Trophoblast cell (in vitro differentiated cells and primary cell): ENCODE data around the gene SNAPC4.

Experiments used
- DNase-seq, 2 donors: peaks; one replicate each; pipeline ENCODE4 v3.0.0-alpha.2; 2016
- H2AFZ ChIP-seq: 2 replicates; pipeline ENCODE4 v1.6.1; 2013; ENCODE audit warnings: low read length, moderate library complexity, mild to moderate bottlenecking; ENCODE audit not compliant: insufficient read depth, poor library complexity
- H2AK5ac ChIP-seq: 2 replicates; pipeline ENCODE4 v1.6.1; 2013; ENCODE audit warnings: mild to moderate bottlenecking, low read length
- H2BK120ac ChIP-seq: 2 replicates; pipeline ENCODE4 v1.6.1; 2013; ENCODE audit warnings: low read length, mild to moderate bottlenecking, moderate library complexity; ENCODE audit not compliant: insufficient read depth, poor library complexity
- H2BK12ac ChIP-seq: 2 replicates; pipeline ENCODE4 v1.6.1; 2013; ENCODE audit warnings: mild to moderate bottlenecking, low read length, moderate library complexity
- H2BK5ac ChIP-seq: 2 replicates; pipeline ENCODE4 v1.6.1; 2013; ENCODE audit warnings: low read length, low read depth, moderate library complexity, mild to moderate bottlenecking; ENCODE audit not compliant: poor library complexity
- H3K14ac ChIP-seq: 2 replicates; pipeline ENCODE4 v1.6.1; 2013; ENCODE audit warnings: mild to moderate bottlenecking, low read length
- H3K18ac ChIP-seq: 2 replicates; pipeline ENCODE4 v1.6.1; 2013; ENCODE audit warnings: mild to moderate bottlenecking, low read length
- H3K23ac ChIP-seq: 2 replicates; pipeline ENCODE4 v1.6.1; 2013; ENCODE audit warnings: low read length
- H3K27ac ChIP-seq: 2 replicates; pipeline ENCODE4 v1.5.1; 2013; ENCODE audit warnings: low read depth, mild to moderate bottlenecking, inconsistent platforms, low read length, moderate library complexity
- H3K27me3 ChIP-seq: 2 replicates; pipeline ENCODE4 v1.6.1; 2013; ENCODE audit warnings: inconsistent platforms, mild to moderate bottlenecking, low read length, moderate library complexity; ENCODE audit not compliant: insufficient read depth
- H3K36me3 ChIP-seq, 2 experiments: 1 replicate in 1 of 2; 2 replicates in 1 of 2; pipeline ENCODE4 v1.6.1; 2013; ENCODE audit warnings: low read length in 2 of 2, mild to moderate bottlenecking in 2 of 2, moderate library complexity in 1 of 2; ENCODE audit not compliant: insufficient read depth in 2 of 2, control insufficient read depth in 1 of 2
- H3K4ac ChIP-seq: 2 replicates; pipeline ENCODE4 v1.6.1; 2013; ENCODE audit warnings: low read depth, mild to moderate bottlenecking, low read length, moderate library complexity
- H3K4me1 ChIP-seq, 2 experiments: 1 replicate in 1 of 2; 2 replicates in 1 of 2; pipeline ENCODE4 v1.6.1; 2013; ENCODE audit warnings: low read length in 2 of 2, mild to moderate bottlenecking in 2 of 2, moderate library complexity in 1 of 2; ENCODE audit not compliant: insufficient read depth in 2 of 2, control insufficient read depth in 1 of 2
- H3K4me2 ChIP-seq: 2 replicates; pipeline ENCODE4 v1.6.1; 2013; ENCODE audit warnings: inconsistent platforms, mild to moderate bottlenecking, low read length, moderate library complexity
- H3K4me3 ChIP-seq: 2 replicates; pipeline ENCODE4 v1.5.1; 2013; ENCODE audit warnings: mild to moderate bottlenecking, low read depth, low read length, inconsistent platforms
- H3K79me1 ChIP-seq: one replicate; pipeline ENCODE4 v1.6.1; 2013; ENCODE audit warnings: low read length
- H3K79me2 ChIP-seq: 2 replicates; pipeline ENCODE4 v1.6.1; 2013; ENCODE audit warnings: low read length, mild to moderate bottlenecking; ENCODE audit not compliant: control insufficient read depth, insufficient read depth, poor library complexity
- H3K9ac ChIP-seq: 2 replicates; pipeline ENCODE4 v1.6.1; 2013; ENCODE audit warnings: mild to moderate bottlenecking, low read length
- H3K9me3 ChIP-seq: 2 replicates; pipeline ENCODE4 v1.6.1; 2013; ENCODE audit warnings: low read depth, mild to moderate bottlenecking, control low read depth, inconsistent platforms, low read length; ENCODE audit not compliant: insufficient read depth
- H4K12ac ChIP-seq: 2 replicates; pipeline ENCODE4 v1.6.1; 2013; ENCODE audit warnings: low read depth, mild to moderate bottlenecking, low read length, moderate library complexity
- H4K8ac ChIP-seq: 2 replicates; pipeline ENCODE4 v1.6.1; 2013; ENCODE audit warnings: low read depth, mild to moderate bottlenecking, low read length, moderate library complexity
- H4K91ac ChIP-seq: one replicate; pipeline ENCODE4 v1.6.1; 2013; ENCODE audit warnings: low read depth, mild to moderate bottlenecking, low read length, moderate library complexity
- WGBS: extraction: QIAGEN DNeasy Blood & Tissue Kit; methylation state at CpG from one replicate; pipeline ENCODE4 v1.1.7; 2013; ENCODE audit warnings: missing lambda C conversion rate; ENCODE audit not compliant: insufficient read length, insufficient coverage; ENCODE audit errors: extremely low coverage; 5-methylcytosine and 5-hydroxymethylcytosine counted together

SNAPC4 gene

DNA sequence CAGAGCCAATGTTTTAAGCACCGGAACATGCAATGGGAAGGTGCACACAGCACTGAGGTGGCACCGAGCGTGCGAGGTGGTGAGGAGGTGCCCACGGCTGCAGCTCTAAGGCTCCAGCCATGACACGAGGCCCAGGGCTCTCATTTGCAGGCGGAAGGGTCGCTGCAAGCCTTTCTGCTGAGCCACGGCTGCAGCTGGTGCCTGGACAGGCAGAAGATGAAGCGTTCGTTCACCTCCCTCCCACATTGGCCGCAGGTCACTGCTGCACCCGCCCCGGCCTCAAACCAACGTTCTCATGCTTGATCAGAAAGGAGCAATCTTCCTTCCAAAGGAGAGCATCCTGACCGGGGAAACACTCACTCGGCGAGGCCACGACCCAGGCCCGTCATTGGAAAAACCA lies 44.1 kb upstream of the SNAPC4 start:
- H3K79me1 ChIP-seq = peaks cover 5% of the 10 kb centered on the region
- H3K18ac ChIP-seq = no peak overlapping the region
- H2BK120ac ChIP-seq = no peak overlapping the region
- H3K4ac ChIP-seq = no peak overlapping the region
- H3K79me2 ChIP-seq = peaks cover 2% of the 10 kb centered on the region
- H4K12ac ChIP-seq = no peak overlapping the region
- no peaks in the 10 kb centered on the region for H3K27me3 ChIP-seq
- no peak overlapping the region for H3K27ac ChIP-seq
- H4K91ac ChIP-seq = no peak overlapping the region
- H3K9me3 ChIP-seq = no peaks in the 10 kb centered on the region
- no peak for DNase-seq
- H3K4me2 ChIP-seq = no peak overlapping the region
- H2AFZ ChIP-seq = no peak overlapping the region
- H3K9ac ChIP-seq = no peak overlapping the region
- H3K4me3 ChIP-seq = no peak overlapping the region
- no peak overlapping the region for H3K14ac ChIP-seq
- no peak overlapping the region for H3K23ac ChIP-seq
- no peak overlapping the region for H2BK5ac ChIP-seq
- WGBS = no CpG with 5 or more reads among the region's 20 CpGs
- H2AK5ac ChIP-seq = no peak overlapping the region
- no peaks in the 10 kb centered on the region for H3K4me1 ChIP-seq
- H2BK12ac ChIP-seq = no peak overlapping the region
- peaks cover 79 to 81% of the 10 kb centered on the region in 2 experiments for H3K36me3 ChIP-seq
- no peak overlapping the region for H4K8ac ChIP-seq

DNA sequence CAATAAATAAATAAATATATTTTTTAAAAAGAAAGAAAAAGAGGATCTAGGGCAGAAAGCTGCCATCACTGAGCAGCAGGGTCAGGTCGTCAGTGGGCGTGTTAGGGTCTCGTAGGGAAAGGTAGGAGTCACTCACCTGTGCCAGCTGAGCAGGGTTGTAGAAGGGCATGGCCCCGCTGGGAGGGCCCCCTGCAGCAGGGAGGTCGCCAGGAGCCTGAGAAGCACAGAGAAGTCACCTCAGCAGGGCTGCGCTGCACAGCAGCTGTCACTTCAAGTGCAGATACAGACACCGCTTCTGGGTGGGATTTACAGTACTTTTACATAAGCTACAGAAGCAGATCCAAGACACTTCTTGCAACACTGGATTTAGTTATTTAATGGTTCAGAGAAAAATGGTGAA lies 43.7 kb upstream of the SNAPC4 start:
- DNase-seq = no peak
- Histone ChIP-seq H3K9ac (no peak overlapping the region), H3K14ac (no peak overlapping the region), H3K79me1 (peaks cover 7% of the 10 kb centered on the region), H3K79me2 (peaks cover 5% of the 10 kb centered on the region), H2BK120ac (no peak overlapping the region), H3K4me2 (no peak overlapping the region), H3K9me3 (no peaks in the 10 kb centered on the region), H2AK5ac (no peak overlapping the region), H2AFZ (no peak overlapping the region), H2BK5ac (no peak overlapping the region), H3K4me3 (no peak overlapping the region), H3K36me3 (peaks cover 76% of the 10 kb centered on the region in 2 experiments), H3K4me1 (no peaks in the 10 kb centered on the region), H2BK12ac (no peak overlapping the region), H3K4ac (no peak overlapping the region), H3K23ac (no peak overlapping the region), H3K18ac (no peak overlapping the region), H3K27me3 (no peaks in the 10 kb centered on the region), H3K27ac (no peak overlapping the region), H4K12ac (no peak overlapping the region), H4K91ac (no peak overlapping the region), H4K8ac (no peak overlapping the region)
- WGBS = no CpG with 5 or more reads among the region's 7 CpGs

DNA sequence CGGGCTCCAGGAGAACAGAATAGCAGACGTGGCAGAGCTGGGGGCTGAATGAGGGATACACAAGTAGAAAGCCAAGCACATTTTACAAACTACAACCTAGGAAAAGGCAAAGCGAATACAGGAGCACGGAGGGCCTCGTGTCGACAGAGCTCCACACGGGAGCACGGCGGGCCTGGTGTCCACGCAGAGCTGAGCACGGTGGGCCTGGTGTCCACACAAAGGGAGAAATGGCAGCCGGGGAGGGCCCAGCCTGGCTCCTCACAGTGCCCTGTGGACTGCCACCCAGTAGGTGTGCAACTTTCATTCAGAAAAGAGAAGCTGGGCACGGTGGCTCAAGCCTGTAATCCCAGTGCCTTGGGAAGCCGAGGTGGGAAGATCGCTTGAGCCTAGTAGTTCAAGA lies 43.1 kb upstream of the SNAPC4 start:
- no peak overlapping the region for H2BK120ac ChIP-seq
- H4K91ac ChIP-seq = no peak overlapping the region
- WGBS = no CpG with 5 or more reads among the region's 15 CpGs
- no peak overlapping the region for H3K9ac ChIP-seq
- no peak overlapping the region for H2AFZ ChIP-seq
- no peak overlapping the region for H2AK5ac ChIP-seq
- H3K23ac ChIP-seq = no peak overlapping the region
- H3K36me3 ChIP-seq = peaks cover 70 to 71% of the 10 kb centered on the region in 2 experiments
- H3K27me3 ChIP-seq = no peaks in the 10 kb centered on the region
- no peak overlapping the region for H3K4me2 ChIP-seq
- H3K9me3 ChIP-seq = no peaks in the 10 kb centered on the region
- H4K8ac ChIP-seq = no peak overlapping the region
- H3K4me1 ChIP-seq = peaks cover 0 to 4% of the 10 kb centered on the region in 2 experiments
- H3K79me2 ChIP-seq = peaks cover 7% of the 10 kb centered on the region
- no peak overlapping the region for H2BK5ac ChIP-seq
- H3K18ac ChIP-seq = no peak overlapping the region
- peaks cover 7% of the 10 kb centered on the region for H3K79me1 ChIP-seq
- no peak overlapping the region for H3K27ac ChIP-seq
- H4K12ac ChIP-seq = no peak overlapping the region
- H3K4me3 ChIP-seq = no peak overlapping the region
- H3K14ac ChIP-seq = no peak overlapping the region
- H3K4ac ChIP-seq = no peak overlapping the region
- no peak for DNase-seq
- no peak overlapping the region for H2BK12ac ChIP-seq

DNA sequence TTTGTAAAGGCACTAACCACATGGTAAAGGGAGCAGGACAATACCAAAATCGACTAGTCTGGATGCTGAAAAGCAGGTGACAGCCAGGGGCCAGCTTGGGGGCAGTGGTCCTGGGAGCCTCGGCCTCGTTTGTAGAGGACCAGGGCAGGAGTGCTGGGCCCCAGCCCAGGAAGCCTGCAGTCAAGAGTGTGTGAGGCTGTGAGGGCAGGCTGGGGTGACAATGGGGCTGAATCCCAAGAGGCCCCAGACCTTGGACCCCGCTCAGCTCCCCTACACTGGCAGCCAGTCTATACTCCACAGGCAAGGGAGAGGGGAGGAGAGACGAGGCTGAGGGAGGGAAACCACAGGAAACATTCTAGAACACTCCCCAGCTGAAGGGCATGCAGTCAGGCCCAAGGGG lies 42.3 kb upstream of the SNAPC4 start:
- Histone ChIP-seq H3K4me2 (no peak overlapping the region), H4K12ac (no peak overlapping the region), H3K79me2 (peaks cover 9% of the 10 kb centered on the region), H3K9ac (no peak overlapping the region), H2BK120ac (no peak overlapping the region), H3K4me3 (no peak overlapping the region), H3K23ac (no peak overlapping the region), H3K36me3 (peaks cover 63 to 64% of the 10 kb centered on the region in 2 experiments), H3K4me1 (peaks cover 7 to 12% of the 10 kb centered on the region in 2 experiments), H2AK5ac (no peak overlapping the region), H3K27me3 (no peaks in the 10 kb centered on the region), H4K91ac (no peak overlapping the region), H2AFZ (no peak overlapping the region), H2BK12ac (no peak overlapping the region), H3K18ac (no peak overlapping the region), H3K14ac (no peak overlapping the region), H2BK5ac (no peak overlapping the region), H3K79me1 (peaks cover 7% of the 10 kb centered on the region), H3K4ac (no peak overlapping the region), H3K27ac (no peak overlapping the region), H3K9me3 (no peaks in the 10 kb centered on the region), H4K8ac (no peak overlapping the region)
- DNase-seq = no peak
- no CpG with 5 or more reads among the region's 5 CpGs for WGBS
